Epithelial cell of proximal tubule (primary cell): ENCODE data around the gene DOLK. TPM values are rescaled to one million over a fixed set of nuclear protein-coding genes. Genes with fewer than 3 reads are reported as not detected.

Source experiments
- DNase-seq: peaks from one replicate; pipeline ENCODE4 v3.0.0-alpha.2; 2011; ENCODE audit warnings: low read depth
- H3K4me3 ChIP-seq: 2 replicates; pipeline ENCODE4 v1.5.1; 2011; ENCODE audit warnings: low read depth, mild to moderate bottlenecking, low read length
- total RNA-seq: library from RNA; depleted of rRNA; stranded (reverse); fragments of >200 nt; gene quantifications from 2 replicates; pipeline ENCODE4 v1.2.3, GENCODE V29; 2015
- TF ChIP-seq, protein P1 (sequence below): conservative IDR thresholded peaks from 2 replicates; pipeline ENCODE4 v1.5.1; 2012; ENCODE audit warnings: low read depth, mild to moderate bottlenecking, low read length

DOLK gene
- total RNA-seq, 1 donor from 2014 or later = 12.7 TPM

- no peak overlapping the region for H3K4me3 ChIP-seq
Measured at GRCh38 chr9:128919402-128920089, 27.9 kb downstream of the DOLK start.

GRCh38 chr9:128918921-128919320 is 28.5 kb downstream of the DOLK start:
- TF ChIP-seq, protein P1, sequence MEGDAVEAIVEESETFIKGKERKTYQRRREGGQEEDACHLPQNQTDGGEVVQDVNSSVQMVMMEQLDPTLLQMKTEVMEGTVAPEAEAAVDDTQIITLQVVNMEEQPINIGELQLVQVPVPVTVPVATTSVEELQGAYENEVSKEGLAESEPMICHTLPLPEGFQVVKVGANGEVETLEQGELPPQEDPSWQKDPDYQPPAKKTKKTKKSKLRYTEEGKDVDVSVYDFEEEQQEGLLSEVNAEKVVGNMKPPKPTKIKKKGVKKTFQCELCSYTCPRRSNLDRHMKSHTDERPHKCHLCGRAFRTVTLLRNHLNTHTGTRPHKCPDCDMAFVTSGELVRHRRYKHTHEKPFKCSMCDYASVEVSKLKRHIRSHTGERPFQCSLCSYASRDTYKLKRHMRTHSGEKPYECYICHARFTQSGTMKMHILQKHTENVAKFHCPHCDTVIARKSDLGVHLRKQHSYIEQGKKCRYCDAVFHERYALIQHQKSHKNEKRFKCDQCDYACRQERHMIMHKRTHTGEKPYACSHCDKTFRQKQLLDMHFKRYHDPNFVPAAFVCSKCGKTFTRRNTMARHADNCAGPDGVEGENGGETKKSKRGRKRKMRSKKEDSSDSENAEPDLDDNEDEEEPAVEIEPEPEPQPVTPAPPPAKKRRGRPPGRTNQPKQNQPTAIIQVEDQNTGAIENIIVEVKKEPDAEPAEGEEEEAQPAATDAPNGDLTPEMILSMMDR = no peak
- no peak overlapping the region for H3K4me3 ChIP-seq
- no peak for DNase-seq

More at GRCh38 chr9:128919402-128920089, 27.9 kb downstream of the DOLK start:
- TF ChIP-seq, protein P1 = no peak
- DNase-seq = no peak

DNA sequence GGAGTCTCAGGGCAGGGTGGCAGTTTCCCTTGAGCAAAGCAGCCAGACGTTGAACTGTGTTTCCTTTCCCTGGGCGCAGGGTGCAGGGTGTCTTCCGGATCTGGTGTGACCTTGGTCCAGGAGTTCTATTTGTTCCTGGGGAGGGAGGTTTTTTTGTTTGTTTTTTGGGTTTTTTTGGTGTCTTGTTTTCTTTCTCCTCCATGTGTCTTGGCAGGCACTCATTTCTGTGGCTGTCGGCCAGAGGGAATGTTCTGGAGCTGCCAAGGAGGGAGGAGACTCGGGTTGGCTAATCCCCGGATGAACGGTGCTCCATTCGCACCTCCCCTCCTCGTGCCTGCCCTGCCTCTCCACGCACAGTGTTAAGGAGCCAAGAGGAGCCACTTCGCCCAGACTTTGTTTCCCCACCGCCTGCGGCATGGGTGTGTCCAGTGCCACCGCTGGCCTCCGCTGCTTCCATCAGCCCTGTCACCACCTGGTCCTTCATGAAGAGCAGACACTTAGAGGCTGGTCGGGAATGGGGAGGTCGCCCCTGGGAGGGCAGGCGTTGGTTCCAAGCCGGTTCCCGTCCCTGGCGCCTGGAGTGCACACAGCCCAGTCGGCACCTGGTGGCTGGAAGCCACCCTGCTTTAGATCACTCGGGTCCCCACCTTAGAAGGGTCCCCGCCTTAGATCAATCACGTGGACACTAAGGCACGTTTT is 30.1 kb downstream of the DOLK start:
- H3K4me3 ChIP-seq = no peak overlapping the region
- TF ChIP-seq, protein P1 = no peak
- no peak for DNase-seq

GRCh38 chr9:128916745-128917144 is 30.7 kb downstream of the DOLK start:
- DNase-seq = no peak
- H3K4me3 ChIP-seq = no peak overlapping the region
- TF ChIP-seq, protein P1 = no peak

- no peak for DNase-seq
- H3K4me3 ChIP-seq = no peak overlapping the region
- TF ChIP-seq, protein P1 = no peak
Measured at GRCh38 chr9:128916204-128916603, 31.2 kb downstream of the DOLK start.

DNA sequence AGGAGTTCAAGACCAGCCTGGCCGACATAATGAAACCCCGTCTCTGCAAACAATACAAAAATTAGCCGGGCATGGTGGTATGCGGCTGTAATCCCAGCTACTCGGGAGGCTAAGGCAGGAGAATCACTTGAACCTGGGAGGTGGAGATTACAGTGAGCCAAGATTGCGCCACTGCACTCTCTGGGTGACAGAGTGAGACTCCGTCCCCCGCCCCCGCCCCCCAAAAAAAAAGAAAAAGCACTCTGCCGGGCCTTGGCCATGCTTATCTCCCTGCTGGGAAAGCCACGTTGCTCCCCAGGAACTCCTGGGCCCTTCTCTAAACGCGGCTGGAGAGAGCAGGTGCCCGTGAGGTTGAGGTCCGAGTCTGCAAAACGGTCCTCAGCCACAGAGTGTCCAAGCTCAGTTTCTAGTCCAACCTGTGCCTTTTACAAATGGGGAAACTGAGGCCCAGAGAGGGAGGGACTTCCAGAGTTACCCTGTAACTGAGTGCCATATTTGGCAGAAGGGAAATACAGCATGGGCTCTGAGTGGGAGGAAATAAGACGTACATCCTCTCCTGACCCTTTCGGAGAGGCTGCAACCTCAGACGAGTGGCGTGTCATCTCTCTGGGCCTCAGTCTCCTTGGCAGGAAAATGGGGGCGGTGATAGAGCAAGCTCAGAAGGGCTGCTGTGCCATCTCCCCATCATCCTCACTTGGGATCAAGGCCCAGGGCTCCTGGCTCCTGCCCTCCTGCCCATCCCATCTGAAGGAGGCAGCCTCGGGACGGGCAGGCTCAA is 33.2 kb downstream of the DOLK start:
- TF ChIP-seq, protein P1 = no peak
- H3K4me3 ChIP-seq = no peak overlapping the region
- DNase-seq = no peak
